Suppressor macrophage treated with lipopolysaccharide for 1 hour (primary cell): ENCODE data around the gene BABAM2.
A peak's percentile ranks its signal among the peaks of the same experiment; 100 is the strongest.

Source experiments
- DNase-seq, 3 donors: peaks; one replicate each; pipeline ENCODE4 v3.0.0-alpha.2; 2020 to 2022

The BABAM2 gene

DNA sequence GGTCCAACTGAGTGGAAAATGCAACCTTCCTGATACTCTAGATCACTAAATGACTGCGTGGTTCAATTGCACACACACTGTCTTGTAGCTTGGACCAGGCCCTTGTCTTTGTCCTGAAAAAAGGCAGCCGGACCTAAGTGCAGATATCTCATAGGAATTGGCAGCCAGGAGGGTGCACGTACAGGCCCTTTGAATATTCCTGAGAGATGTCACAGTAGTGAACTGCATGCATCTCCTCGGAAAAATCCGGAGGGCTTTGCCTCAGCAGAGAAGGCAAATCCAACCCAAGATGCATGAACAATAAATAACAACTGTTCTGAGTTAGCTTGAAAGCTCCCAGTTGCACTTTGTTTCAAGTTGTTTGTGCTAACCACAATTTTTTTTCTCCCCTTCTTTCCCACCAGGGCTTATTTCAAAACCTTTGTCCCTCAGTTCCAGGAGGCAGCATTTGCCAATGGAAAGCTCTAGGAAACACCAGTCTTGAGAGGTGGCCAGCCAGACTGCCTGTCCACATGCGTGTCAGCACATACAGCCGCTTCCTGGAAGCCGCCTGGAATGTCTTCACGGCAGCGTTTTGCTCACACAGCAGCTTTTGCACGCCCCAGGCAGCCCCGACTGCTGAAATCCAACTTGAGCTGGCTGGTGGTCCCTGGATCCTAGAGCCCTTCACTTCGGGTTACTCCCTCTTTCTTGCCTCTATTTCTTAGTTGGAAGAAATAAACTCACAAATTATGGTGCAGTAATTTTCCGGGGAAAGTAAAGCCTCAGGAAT lies 447.7 kb downstream of the BABAM2 start:
- no peak for DNase-seq

DNA sequence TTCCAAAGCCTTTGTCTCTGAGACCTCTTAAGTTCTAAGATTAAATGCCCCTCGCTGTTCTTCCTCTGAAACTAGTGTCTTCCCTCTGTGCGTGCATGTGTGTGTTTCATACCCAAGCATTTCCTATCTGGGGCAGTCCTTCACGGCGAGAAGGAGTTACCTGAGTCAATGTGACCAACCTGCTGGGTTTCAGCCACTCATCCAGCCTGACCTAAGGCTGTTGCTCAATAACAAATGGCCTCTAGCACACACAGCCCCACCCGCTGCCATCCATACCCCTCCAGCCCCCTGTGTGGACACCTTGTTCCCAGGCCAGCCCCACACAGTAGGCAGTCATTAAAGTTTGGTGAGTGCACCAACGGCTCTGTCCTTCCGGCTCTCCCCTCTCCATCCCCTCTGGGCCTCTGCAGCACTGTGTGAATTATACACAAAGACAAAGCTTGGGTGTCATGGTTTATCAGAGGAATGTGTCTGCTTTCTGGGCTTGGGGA lies 448.3 kb downstream of the BABAM2 start:
- DNase-seq = no peak

GRCh38 chr2:28339516-28340175 lies 449.1 kb downstream of the BABAM2 start:
- DNase-seq = no peak

DNA sequence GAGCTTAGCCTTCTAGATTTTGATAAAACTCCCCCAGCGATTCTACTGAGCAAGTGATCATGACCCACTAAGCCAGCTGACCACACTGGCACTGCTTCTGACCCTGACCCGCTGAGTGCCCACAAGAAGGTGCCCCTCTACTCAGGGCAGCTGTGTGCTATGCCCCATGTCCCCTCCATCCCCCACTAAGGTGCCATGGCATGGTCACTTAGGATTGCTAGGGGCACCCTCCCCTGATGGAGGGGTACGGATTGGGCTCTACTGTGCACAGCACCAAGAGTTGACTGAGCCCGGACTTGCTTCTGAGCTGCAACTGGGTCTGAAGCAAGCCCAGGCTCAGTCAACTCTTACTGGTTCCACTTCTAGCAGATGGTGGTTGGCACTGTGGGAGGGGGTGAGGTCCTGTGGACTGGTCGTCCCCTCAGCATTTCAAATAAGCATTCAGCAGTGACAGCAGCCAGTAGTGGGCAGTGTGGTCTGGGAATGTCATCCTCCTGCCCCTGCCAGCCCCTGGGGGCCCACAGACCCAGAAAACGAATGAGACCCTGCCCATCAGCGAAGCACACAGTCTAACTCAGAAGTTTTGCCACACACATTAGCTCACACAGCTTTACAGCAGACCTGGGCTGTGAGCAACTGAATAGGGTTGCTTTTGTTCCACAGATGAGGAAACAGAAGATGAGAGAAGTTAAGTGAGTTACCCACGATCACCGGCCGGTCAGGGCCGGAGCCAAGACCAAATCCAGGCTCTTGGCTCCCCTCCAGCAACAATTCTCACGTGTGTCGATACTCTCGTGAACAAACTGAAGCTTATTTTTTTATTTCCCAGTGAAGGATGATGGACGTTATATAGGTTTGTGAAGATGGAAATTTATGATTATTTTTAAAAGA lies 450.0 kb downstream of the BABAM2 start:
- DNase-seq = no peak

DNA sequence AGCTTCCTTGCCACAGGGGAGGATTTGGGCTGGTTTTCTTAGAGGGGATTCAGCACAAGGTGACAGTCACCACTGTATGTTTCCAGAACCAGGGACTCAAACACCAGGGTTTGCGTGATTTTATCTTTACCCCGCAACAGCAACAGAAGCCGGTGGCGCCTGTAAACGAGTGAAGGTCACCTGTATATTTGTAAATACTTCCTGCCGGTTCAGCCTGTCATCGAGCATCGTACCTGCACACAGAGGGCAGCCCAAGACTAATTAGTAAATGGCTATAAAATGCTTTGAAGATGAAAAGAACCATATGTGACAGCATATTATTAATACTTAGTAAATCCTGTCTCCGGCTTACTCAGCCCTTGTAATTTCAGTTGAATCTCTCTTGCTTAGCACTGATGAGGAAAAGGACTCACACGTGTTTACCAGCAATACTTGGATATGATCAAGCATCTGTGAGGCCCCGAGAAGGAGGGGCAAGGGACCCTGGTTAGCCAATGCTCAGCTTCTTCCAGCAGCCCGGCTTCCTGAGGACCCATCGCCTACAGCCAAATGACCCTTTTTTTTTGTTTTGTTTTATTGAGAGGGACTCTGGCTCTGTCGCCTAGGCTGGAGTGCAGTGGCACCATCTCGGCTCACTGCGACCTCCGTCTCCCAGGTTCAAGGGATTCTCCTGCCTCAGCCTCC lies 450.8 kb downstream of the BABAM2 start:
- no peak for DNase-seq

DNA sequence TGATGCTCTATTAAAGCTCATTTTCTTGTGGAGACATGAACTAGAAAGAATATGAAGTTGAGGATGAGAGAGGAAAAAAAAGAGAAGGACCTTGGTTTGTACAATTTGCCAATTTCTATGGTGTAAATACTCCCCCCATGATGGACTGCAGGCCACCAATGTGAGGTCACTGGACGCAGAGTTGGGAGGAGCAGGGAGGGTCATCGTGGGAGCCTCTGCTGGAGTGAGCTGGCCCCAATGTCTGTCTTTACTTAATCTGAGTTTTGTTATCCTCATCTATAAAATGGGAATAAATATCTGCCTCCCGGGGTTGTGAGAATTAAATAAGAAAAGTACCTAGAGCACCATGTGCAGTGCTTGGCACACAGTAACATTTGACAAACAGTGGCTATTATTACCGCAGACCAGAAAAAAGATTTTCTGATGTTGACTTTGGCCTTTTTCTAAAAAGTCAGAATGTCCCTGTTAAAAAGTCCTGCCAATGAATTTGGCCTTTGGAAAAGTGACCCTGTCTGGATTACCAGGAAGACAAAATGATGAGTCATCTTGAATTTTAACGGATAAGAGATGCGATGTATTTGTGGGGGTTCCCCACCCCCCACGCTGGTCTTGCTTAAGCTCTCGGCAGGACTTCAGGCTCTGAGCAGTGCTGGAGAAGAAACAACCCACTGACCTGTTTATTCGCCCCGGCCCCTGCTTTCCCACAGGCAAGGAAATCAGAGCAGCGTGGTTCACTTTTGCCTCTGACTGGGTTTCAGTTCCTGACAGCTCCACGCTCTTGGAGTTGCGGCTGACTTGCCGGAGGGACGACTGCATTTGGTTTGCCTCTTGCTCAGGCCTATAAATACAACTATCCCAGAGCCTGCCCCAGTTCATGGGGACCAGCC lies 451.8 kb downstream of the BABAM2 start:
- DNase-seq = peak; percentile 73 to 87 (median 79)

DNA sequence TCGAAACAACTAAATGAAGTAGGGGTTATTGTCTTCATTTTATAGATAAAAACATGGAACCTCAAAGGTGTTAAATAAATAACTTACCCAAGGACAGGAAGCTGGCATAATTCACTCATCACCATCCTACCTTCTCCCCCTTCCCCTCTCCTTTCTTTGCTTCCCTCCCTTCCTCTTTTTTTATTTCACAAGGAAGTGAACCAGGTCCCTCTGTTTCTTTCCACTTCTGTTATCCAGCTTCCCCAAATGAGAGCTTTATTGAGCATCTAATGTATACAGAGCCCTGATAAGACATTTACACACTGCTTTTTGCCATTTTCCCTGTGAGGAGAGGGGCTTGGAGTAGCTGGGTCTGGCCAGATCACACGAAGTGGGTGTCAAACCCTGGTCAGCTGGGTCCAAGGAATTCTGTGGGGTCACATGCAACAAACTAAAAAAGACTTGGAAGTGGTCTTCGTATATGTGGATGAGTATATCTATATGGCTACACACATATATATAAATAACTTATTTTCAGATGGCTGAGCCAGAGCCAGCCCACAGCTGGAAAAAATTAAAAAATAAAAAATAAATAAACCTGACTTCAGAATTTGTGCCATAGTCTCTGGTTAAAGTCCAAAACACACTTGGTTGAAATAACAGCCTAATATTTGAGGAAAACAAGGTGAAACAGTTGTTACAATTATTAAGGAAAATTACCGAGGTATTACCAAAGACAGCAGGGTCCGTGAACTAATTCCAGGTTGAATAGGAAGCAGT lies 452.8 kb downstream of the BABAM2 start:
- DNase-seq = peak; percentile 48 to 62 (median 62)

DNA sequence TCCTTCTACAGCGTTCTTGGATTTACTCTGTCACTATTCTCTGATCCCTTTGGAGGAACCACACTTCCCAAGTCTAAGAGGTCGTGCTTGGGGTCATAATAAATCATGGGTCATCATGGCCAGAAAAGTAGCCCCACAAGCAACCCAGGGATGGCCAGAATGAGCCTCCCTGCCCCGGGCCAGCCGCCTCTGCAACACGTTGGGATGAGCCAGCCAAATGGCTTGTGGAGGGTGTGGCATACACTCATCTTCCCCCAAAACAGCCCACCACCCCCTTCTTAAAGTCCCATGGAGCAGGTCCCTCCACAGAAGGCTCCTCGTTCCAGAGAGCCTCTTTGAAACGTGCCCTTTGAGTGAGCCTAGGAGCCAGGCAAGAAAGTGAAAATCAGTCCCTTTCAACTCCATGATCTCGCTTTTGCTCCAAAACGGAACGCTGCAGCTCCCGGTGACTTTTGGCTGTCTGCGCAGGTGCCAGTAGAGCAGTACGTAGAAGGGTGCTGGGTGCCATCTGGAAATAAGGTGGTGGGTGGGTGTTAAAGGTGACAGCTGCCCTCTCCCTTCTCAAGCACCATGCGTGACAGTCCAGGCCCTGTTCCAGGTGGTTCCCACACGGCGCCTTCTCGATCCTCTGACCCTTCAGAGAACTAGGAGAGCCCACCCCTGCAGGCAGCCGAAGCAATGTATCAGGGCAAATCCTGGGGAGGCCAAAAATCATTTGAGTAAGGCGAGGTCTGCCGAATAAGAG lies 453.6 kb downstream of the BABAM2 start:
- DNase-seq = no peak

DNA sequence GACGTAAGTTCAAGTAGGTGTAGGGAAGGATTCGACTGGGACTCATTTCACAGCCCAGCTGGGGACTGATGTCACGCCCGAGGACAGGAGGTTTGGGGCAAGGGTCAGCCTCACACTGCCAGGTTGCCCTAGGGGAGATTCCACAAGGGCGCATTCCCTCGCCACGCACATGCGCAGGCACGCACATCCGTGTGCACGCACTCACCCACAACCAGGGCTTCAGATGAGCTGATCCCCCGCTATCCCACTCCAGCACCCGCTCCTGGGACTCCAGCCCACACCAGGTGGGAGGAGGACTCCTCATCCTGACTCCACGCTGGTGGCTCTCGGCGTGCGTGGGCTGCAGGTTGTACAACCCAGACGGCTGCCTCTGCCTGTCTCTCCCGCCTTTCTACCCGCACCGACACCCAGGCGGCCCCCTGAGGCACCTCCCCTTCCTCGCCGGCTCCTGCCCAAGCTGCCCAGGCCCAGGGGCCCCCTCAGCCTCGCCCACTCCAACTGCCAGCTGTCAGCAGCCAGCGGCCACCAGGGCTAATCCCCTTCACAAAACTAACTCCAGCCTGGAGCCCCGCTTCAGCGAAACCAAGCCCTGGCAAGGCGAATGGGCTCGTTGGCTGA lies 454.3 kb downstream of the BABAM2 start:
- no peak for DNase-seq

DNA sequence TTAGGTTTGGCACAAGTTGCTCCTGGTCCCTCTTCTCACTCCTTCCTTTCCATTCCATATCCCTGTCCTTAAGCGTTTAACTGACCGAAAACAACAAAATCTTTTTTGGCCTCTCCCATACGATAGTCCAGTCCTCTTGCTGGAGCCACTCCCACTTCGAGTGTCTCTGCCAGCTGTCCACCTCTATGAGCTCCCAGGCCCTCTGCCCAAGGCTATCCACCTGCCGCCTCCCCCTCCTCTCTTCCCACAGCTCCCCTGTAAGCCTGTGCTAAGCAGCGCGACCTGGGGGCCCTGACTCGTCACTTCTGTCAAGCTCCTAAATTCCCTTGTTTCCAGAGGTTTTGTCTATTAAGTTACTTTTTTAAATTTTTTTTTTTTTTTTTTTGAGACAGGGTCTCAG lies 455.1 kb downstream of the BABAM2 start:
- no peak for DNase-seq

DNA sequence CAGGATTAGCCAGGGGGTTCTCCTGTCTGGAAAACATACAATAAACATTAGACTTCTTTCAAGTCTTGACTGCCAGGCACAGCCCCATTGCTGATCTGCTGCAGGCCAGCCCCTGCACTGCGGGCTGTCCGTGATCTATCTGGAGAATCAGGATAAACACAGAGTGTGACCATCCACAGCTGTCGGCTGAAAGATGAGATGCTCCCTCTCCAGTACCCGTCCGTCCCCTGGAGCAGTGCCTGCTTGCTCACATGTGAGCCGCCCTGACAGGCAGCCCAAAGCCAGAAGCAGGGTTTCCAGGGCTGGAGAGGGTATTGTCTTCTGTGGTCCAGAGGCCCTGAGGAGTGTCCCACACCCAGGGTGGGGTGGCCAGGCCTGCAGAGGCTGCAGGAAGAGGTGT lies 456.1 kb downstream of the BABAM2 start:
- DNase-seq = no peak

DNA sequence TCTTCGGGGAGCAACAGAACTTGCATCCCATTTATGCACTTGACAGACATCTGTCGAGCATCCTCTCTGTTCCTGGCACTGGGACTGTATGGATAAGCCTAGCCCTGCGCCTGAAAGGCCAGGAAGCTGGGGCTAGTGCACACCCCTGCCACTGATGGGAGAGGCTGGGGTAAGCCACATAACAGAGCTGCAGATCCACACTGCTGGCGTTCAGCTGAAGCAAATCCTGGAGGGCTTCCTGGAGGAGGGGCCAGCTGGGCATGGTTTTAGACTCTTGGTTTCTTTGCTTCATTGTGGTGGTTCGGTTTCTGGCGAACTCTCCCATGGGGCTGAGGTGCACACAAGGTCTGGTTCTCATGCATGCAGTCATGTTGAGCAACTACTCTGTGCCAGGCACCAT lies 456.7 kb downstream of the BABAM2 start:
- DNase-seq = no peak

DNA sequence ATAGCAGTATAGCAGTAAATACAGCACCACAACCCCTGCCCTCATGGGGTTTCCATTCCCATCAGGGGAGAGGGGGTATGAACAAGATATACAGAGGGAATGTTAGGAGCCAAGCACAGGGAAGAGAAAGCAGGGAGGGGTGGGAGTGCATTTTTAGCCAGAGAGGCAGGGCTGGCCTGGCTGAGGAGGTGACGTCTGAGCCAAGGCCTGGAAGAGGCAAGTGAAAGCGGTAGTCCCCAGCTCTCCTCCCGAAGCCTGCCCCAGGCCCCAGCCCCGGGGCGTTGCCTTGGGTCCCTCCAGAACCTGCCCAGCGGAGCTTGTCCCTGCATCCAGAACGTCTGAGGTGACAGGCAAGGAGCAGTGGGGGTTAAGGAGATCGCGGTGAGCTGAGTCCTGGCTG lies 457.1 kb downstream of the BABAM2 start:
- DNase-seq = no peak

- no peak for DNase-seq
Measured at GRCh38 chr2:28348149-28348567, 457.6 kb downstream of the BABAM2 start.

GRCh38 chr2:28348921-28349320 lies 458.4 kb downstream of the BABAM2 start:
- no peak for DNase-seq

DNA sequence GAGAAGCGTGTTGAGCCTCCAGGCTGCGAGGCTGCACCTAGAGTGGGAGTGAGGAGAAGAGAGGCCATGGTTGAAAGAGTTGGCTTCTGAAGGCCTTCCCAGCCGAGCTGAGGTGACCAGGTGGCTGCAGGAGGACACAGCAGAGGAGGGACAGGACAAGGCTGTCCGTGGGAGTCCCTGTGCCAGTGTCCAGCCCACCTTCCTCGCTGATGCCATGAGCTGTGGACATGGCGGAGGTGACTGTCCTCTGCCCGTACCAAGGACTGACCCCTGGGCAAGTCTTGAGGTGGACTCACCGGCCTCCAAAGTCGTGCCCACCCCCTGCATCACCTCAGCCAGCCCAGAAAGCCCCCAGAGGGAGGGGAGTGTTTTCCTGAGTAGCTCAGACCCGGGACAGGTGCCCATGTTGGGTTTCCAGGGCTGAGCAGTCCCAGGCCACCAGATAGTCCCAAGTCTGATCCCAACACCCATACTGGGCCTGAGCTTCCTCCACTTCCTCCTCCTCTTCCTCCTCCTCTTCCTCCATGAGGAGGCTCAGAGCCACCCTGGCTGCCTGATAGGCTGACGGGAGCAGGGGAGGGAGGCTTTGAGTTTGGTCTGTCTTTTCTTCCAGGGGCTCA lies 459.1 kb downstream of the BABAM2 start:
- DNase-seq = no peak

- DNase-seq = no peak
Measured at GRCh38 chr2:28350196-28350595, 459.7 kb downstream of the BABAM2 start.

DNA sequence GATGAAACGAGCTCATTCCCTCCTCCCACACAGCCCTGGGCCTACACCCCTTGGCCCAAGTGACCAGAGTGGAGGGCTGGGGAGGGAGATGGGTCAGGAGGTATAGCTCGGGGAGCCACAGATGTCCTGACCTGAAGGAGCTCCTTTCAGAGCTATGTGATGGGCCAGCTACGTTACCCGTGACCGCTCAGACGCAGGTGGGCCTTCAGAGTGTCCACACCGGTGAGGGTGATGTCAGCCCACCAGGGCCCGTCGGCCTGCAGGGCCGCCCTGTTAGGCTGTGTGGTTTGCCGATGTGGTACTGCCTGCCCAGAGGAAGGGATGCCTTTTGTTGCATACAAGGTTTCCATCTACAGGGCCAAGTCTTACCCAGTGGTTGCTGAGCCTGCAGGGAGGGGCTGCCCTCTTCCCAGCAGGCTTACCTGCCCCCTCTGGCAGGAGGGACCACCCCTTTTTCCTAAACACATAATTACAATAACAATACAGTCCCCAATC lies 460.3 kb downstream of the BABAM2 start:
- DNase-seq = no peak

DNA sequence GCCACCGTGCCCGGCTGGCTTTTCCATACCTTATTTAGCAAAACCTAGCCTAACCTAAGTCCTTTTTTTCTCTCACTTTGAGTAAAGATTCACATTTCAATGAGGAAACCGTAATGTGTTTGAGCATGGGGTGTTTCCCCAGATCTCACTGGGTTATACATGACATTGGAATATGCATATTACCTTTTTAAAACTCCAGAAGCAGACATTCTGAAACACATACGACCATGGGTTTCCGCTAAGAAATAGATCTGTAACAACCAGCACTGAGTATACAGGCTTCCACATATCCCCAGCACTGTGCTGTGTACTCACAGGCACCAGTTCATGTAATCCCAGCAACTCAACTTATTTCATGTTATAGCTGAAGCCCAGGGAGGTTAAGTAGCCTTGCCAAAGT lies 461.1 kb downstream of the BABAM2 start:
- no peak for DNase-seq
